Measurements from ENCODE around the gene NTM.

GRCh38 chr11:131582021-131582525, 211.7 kb downstream of the NTM start:
- TF ChIP-seq CTCF (IDR thresholded peaks at IDR 0.05) (no peak), POLR2A (IDR thresholded peaks at IDR 0.05) (no peak)
